ENCODE data around the gene PAPPA2. TPM values are rescaled to one million over a fixed set of nuclear protein-coding genes. Genes with fewer than 3 reads are reported as not detected.

PAPPA2 gene
- total and polyA plus RNA-seq, 9 donors = 0.01 to 0.69 (median 0.32) TPM; not detected in 4

GRCh38 chr1:176617881-176618280 is 154.9 kb downstream of the PAPPA2 start:
- no peaks in the 10 kb centered on the region for H3K9me3 ChIP-seq
- DNase-seq = no peak
- no peak overlapping the region for H3K27ac ChIP-seq
- H3K4me1 ChIP-seq (ENCODE audit: insufficient read depth) = no peaks in the 10 kb centered on the region
- intact Hi-C loops (cut with DNase I) = no loop called here
- no peaks in the 10 kb centered on the region for H3K27me3 ChIP-seq
- H3K4me3 ChIP-seq = no peak overlapping the region
- no peaks in the 10 kb centered on the region for H3K36me3 ChIP-seq
- TF ChIP-seq CTCF (IDR thresholded peaks at IDR 0.05) = no peak
- no peak for TF ChIP-seq POLR2A (IDR thresholded peaks at IDR 0.05)
- TF ChIP-seq EP300 (IDR thresholded peaks at IDR 0.05) = no peak

GRCh38 chr1:176619261-176619660 is 156.3 kb downstream of the PAPPA2 start:
- Histone ChIP-seq H3K36me3 (no peaks in the 10 kb centered on the region), H3K9me3 (no peaks in the 10 kb centered on the region), H3K4me3 (no peak overlapping the region), H3K4me1 (ENCODE audit: insufficient read depth) (no peaks in the 10 kb centered on the region), H3K27ac (no peak overlapping the region), H3K27me3 (no peaks in the 10 kb centered on the region)
- WGBS, 3 donors = 64 to 78% (median 68%) methylated on average over 1 of the region's 1 CpG
- no peak for TF ChIP-seq EP300 (IDR thresholded peaks at IDR 0.05)
- TF ChIP-seq POLR2A (IDR thresholded peaks at IDR 0.05) = no peak
- no peak for TF ChIP-seq CTCF (IDR thresholded peaks at IDR 0.05)
- intact Hi-C loops (cut with DNase I) = no loop called here
- no peak for DNase-seq

- intact Hi-C loops (cut with DNase I) = no loop called here
- no peaks in the 10 kb centered on the region for H3K4me1 ChIP-seq (ENCODE audit: insufficient read depth)
- H3K4me3 ChIP-seq = no peak overlapping the region
- no peaks in the 10 kb centered on the region for H3K9me3 ChIP-seq
- WGBS, 3 donors = 75 to 84% (median 78%) methylated on average over 3 of the region's 3 CpGs
- no peak overlapping the region for H3K27ac ChIP-seq
- TF ChIP-seq CTCF (IDR thresholded peaks at IDR 0.05) = no peak
- TF ChIP-seq POLR2A (IDR thresholded peaks at IDR 0.05) = no peak
- no peak for TF ChIP-seq EP300 (IDR thresholded peaks at IDR 0.05)
- H3K36me3 ChIP-seq = no peaks in the 10 kb centered on the region
- DNase-seq = no peak
- no peaks in the 10 kb centered on the region for H3K27me3 ChIP-seq
These were observed 162.4 kb downstream of the PAPPA2 start for GRCh38 chr1:176625365-176625764.

DNA sequence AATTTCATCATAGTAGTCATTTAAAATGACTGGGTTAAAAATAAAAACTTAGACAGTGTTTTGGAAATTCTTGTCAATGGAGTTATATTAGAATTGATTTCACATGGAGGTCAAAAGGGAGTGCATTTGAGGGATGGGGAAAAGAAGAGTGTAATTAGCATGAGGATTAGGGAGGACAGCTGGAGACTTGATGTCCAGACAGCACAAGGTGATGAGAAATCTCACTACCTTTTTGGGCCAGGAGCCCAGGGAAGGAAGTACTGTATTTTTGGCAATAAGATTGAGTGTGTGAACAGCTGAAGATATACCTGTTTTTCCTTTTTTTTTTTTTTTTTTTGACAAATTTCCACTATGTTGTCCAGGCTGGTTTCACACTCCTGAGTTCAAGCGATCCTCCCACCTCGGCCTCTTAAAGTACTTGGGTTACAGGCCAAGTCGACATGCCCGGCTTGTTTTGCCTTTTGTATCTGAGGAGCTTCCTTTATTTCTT is 163.6 kb downstream of the PAPPA2 start:
- intact Hi-C loops (cut with DNase I) = no loop called here
- 39 to 56% (median 40%) methylated on average over 4 of the region's 4 CpGs for WGBS, 3 donors
- H3K9me3 ChIP-seq = no peaks in the 10 kb centered on the region

More for the DNA sequence above, 163.6 kb downstream of the PAPPA2 start:
- H3K4me3 ChIP-seq = no peak overlapping the region
- DNase-seq = no peak
- TF ChIP-seq POLR2A (IDR thresholded peaks at IDR 0.05) (no peak), CTCF (IDR thresholded peaks at IDR 0.05) (no peak), EP300 (IDR thresholded peaks at IDR 0.05) (no peak)
- H3K36me3 ChIP-seq = no peaks in the 10 kb centered on the region
- no peaks in the 10 kb centered on the region for H3K27me3 ChIP-seq
- H3K27ac ChIP-seq = no peak overlapping the region
- no peaks in the 10 kb centered on the region for H3K4me1 ChIP-seq (ENCODE audit: insufficient read depth)
